Measurements from ENCODE around the gene UBAP2L.
A peak's percentile ranks its signal among the peaks of the same experiment; 100 is the strongest.
"Not testable (repeated sequence)": the region's sequence is repeated elsewhere in the genome, so short reads cannot be mapped to it uniquely, and the experiment has no call there.

Gene UBAP2L

DNA sequence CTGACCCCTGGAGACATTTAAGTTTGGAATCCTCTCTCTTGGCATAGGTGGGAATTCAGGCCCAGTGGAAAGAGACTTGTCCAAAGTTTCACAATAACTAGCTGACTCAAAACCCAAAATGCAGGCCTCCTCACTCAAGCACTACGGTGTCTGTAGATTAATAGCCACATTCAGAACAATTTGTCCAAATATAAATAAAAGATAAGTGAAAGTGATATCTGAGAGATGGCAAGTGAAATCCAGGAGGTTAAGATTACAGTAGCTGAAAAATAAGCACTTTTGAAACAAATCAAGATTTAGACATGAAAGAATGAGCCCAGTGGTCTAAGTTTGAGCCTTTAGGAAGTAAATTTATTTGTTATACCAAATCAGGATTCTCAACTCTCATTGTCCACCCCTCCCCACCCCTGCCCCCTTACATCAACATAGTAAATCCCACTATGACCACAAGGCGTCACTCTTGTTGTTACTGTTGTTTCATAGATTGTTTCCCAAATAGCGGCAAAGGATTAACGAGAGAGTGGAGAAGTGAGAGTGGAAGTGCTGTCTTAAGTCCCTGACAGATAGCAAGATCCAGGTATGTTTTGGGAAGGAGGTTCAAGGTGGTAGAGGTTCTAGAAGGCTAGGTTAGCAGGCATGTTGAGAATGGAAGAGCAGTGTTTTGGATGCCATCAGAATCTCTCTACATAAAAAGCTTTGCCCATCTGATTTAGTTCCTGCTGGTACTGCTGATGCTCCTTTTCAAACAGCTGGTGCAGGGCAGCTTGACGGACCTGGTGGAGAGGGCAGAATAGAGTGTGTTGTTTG lies 21.8 kb upstream of the UBAP2L start:
- DNase-seq (ENCODE audit: low spot score): no peak

GRCh38 chr1:154199563-154199879 lies 21.2 kb upstream of the UBAP2L start:
- DNase-seq (ENCODE audit: low spot score): no peak

GRCh38 chr1:154205778-154206177 lies 15.0 kb upstream of the UBAP2L start:
- not testable (repeated sequence) for DNase-seq (ENCODE audit: low spot score)

DNA sequence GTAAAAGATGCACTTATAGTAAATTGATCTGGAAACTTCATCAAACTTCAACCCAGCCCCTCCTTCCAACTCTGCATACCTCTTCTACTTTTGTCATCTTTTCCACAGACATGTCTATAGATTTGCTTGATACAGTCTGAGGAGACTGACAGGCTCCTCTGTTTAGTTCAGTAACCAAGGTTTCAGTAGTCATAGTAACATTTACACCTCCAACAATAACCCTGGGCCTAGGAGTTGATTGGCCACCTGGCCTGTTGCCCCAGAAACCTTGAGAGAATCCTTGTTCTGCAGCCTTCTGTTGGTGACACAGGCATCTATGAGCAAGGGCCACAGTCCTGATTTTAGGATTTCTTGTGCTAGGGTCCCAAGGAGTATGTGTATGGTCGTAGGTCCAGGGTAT lies 14.6 kb upstream of the UBAP2L start, which contains the start of gene CFAP141:
CFAP141 (minus strand) TSS at position 138 of the 400 bp plus-strand sequence; CDS start at position 112, 26 bp downstream.
- DNase-seq (ENCODE audit: low spot score): no peak

DNA sequence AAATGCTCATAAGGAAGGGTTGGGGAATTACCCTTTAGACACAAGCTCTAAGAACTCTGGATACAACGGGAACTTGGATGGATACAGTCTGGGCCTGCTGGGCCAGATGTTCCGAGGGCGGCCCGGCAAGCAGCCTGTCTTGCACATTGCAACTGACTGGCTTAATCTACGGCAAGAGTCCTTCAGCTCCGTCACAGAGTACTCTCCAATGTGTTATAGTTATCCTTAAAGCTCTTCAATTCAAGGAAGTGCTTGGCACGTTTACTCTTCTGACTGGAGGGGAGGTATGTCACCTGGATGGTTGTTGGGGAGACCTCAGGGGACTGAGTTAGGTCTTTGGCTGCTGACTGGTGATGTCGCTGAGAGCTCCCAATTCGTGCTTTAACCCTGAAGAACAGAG lies 13.5 kb upstream of the UBAP2L start:
- no peak for DNase-seq (ENCODE audit: low spot score)

- no peak for DNase-seq (ENCODE audit: low spot score)
Measured at GRCh38 chr1:154208677-154209388, 11.9 kb upstream of the UBAP2L start.

- no peak for DNase-seq (ENCODE audit: low spot score)
Measured at GRCh38 chr1:154212083-154212482, 8.7 kb upstream of the UBAP2L start.

DNA sequence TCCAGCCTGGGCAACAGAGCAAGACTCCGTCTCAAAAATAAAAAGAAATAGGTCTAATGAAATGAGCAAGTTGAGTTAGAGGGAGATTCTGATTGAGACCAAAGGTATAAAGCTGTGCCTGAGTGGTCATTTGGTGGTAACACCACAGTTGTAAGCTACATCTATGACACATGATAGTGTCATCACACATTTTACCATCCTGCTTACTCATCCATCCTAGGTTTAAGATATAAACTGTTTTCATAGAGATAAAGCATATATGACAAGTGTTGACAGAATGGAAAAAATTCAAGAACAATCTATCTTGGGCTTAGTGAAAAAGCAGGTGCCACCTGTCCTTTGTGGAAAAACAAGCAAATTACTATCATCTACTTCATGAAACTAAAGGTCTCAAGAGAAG lies 7.5 kb upstream of the UBAP2L start:
- DNase-seq (ENCODE audit: low spot score): no peak

GRCh38 chr1:154218545-154218944 lies 2.2 kb upstream of the UBAP2L start:
- no peak for DNase-seq (ENCODE audit: low spot score)

- no peak for DNase-seq (ENCODE audit: low spot score)
Measured at GRCh38 chr1:154219541-154219940, 1.2 kb upstream of the UBAP2L start.

DNA sequence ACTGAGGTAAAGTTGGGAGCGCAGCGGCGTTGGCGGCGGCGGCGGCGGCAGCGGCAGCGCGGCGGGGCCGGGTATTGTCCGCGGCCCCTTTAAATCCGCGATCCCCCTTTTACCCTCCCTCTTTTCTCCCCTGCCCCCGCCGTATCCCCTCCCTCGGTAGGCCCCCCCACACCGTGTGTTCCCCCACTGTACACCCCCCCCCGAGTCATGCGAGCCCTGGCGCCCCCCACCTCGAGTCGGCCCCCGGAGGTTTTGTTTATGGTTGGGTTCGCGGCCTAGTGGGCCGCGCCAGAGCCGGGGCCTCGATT lies 169 bp downstream of the UBAP2L start:
- DNase-seq (ENCODE audit: low spot score): no peak

- peak; percentile 23 for DNase-seq (ENCODE audit: low spot score)
Measured at GRCh38 chr1:154221278-154222001, 685 bp downstream of the UBAP2L start.

- no peak for DNase-seq (ENCODE audit: low spot score)
Measured at GRCh38 chr1:154222518-154222917, 1.8 kb downstream of the UBAP2L start.

DNA sequence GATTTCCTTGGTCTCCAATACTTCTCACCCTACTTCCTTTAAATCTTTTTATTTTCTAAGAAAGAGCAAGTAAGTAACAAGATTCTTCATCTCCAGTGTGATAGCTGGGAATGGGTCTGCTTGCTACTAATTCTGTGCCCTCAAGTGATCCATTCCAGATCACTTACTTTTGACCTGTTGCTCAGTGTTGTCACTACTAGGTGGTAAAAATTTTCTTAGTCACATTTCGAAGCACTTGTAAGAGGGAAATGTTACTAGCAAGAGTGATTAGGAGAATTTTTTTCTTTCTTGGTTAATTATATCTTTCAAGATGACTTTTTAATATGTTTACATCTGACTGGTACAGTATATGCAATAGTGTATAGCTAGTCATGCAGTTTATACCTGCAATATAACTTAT lies 2.2 kb downstream of the UBAP2L start:
- DNase-seq (ENCODE audit: low spot score): no peak

GRCh38 chr1:154223621-154224020 lies 2.9 kb downstream of the UBAP2L start:
- no peak for DNase-seq (ENCODE audit: low spot score)

DNA sequence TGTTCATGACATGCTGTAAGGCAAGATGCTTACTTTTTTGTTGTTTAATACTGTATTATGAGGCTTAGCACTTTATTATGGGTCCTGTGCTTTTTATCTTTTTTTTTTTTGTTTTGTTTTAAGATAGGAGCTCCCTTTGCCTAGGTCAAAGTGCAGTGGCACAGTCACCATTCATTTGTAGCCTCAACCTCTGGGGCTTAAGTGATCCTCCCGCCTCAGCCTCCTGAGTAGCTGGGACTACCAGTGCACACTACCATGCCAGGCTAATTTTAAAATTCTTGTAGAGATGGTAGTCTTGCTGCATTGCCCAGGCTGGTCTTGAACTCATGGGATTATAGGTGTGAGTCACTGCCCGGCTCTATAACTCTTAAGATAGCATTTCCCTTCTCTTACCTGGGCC lies 4.6 kb downstream of the UBAP2L start:
- DNase-seq (ENCODE audit: low spot score): no peak

- not testable (repeated sequence) for DNase-seq (ENCODE audit: low spot score)
Measured at GRCh38 chr1:154231112-154231511, 10.4 kb downstream of the UBAP2L start.

GRCh38 chr1:154233127-154233526 lies 12.4 kb downstream of the UBAP2L start:
- not testable (repeated sequence) for DNase-seq (ENCODE audit: low spot score)

GRCh38 chr1:154236855-154237254 lies 16.1 kb downstream of the UBAP2L start:
- DNase-seq (ENCODE audit: low spot score): no peak

GRCh38 chr1:154237435-154237834 lies 16.7 kb downstream of the UBAP2L start:
- peak; percentile 30 for DNase-seq (ENCODE audit: low spot score)

DNA sequence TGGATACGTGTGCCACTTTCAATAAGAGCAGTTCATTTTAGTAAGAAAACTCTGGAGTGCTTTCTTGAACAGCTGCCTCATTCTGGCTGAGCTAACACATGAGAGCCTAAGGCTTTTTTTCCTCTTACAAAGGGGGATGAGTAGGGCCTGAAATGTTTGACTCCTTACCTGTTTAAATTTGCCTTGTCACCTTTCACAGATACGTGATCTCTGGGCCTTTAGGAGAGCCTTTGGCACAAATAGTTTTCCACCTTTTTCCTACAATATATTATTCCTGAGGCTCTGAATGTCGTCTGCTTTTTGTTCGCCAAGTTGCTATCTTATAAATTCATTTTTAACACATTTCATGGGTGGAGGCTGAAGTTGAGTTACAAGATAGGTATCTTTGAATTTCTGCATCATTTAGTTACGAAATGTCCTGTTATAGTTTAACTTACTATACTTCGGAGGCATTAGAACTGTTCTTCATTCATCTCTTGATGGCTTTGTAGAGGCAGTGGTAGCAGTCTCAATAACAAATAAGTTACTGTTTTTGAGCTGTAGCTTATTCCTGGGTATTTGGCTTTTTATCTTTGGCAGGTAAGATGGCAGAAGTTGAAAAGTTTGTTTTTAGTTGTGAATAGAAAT lies 17.2 kb downstream of the UBAP2L start:
- no peak for DNase-seq (ENCODE audit: low spot score)

- no peak for DNase-seq (ENCODE audit: low spot score)
Measured at GRCh38 chr1:154239491-154239890, 18.7 kb downstream of the UBAP2L start.
